ENCODE results near the gene PLD3.

The PLD3 gene

GRCh38 chr19:40348125-40348913 lies at the start of gene PLD3, which contains the start of gene C19orf47:
PLD3 (plus strand) TSS chr19:40348695; CDS start chr19:40366484, 17,789 bp downstream.
C19orf47 (minus strand) TSS chr19:40348397; CDS start chr19:40341857, 6,540 bp downstream.
- peak; percentile 99 for ATAC-seq
- peak within 1 kb of the TSS; percentile 84 for H3K4me3 Mint-ChIP-seq
- H3K9me3 Mint-ChIP-seq, result no peaks in the 10 kb centered on the region
- H3K36me3 Mint-ChIP-seq, result peaks cover 6% of the 10 kb centered on the region
- H3K27me3 Mint-ChIP-seq, result no peaks in the 10 kb centered on the region
- H3K4me1 Mint-ChIP-seq, result peaks cover 20% of the 10 kb centered on the region
- H3K27ac Mint-ChIP-seq, result peak within 1 kb of the TSS; percentile 76

- H3K27ac Mint-ChIP-seq, result no peak overlapping the region
- ATAC-seq, result no peak
- H3K9me3 Mint-ChIP-seq, result no peaks in the 10 kb centered on the region
- no peak overlapping the region for H3K4me3 Mint-ChIP-seq
- H3K36me3 Mint-ChIP-seq, result no peaks in the 10 kb centered on the region
- peaks cover 11% of the 10 kb centered on the region for H3K4me1 Mint-ChIP-seq
- no peaks in the 10 kb centered on the region for H3K27me3 Mint-ChIP-seq
Measured at GRCh38 chr19:40300668-40301067, 47.8 kb upstream of the PLD3 start.

GRCh38 chr19:40302224-40303011 lies 46.1 kb upstream of the PLD3 start:
- ATAC-seq, result no peak
- no peaks in the 10 kb centered on the region for H3K27me3 Mint-ChIP-seq
- no peak overlapping the region for H3K27ac Mint-ChIP-seq
- peaks cover 12% of the 10 kb centered on the region for H3K4me1 Mint-ChIP-seq
- H3K9me3 Mint-ChIP-seq, result no peaks in the 10 kb centered on the region
- no peaks in the 10 kb centered on the region for H3K36me3 Mint-ChIP-seq
- no peak overlapping the region for H3K4me3 Mint-ChIP-seq

GRCh38 chr19:40303765-40304164 lies 44.7 kb upstream of the PLD3 start:
- Mint-ChIP-seq H3K4me1 (peaks cover 12% of the 10 kb centered on the region), H3K4me3 (no peak overlapping the region), H3K27me3 (no peaks in the 10 kb centered on the region), H3K9me3 (no peaks in the 10 kb centered on the region), H3K27ac (peak overlapping the region; percentile 6), H3K36me3 (no peaks in the 10 kb centered on the region)
- no peak for ATAC-seq

- H3K36me3 Mint-ChIP-seq, result no peaks in the 10 kb centered on the region
- H3K4me3 Mint-ChIP-seq, result no peak overlapping the region
- no peak for ATAC-seq
- peak overlapping the region; percentile 6 for H3K27ac Mint-ChIP-seq
- H3K9me3 Mint-ChIP-seq, result no peaks in the 10 kb centered on the region
- no peaks in the 10 kb centered on the region for H3K27me3 Mint-ChIP-seq
- peaks cover 12% of the 10 kb centered on the region for H3K4me1 Mint-ChIP-seq
Measured at GRCh38 chr19:40304306-40304705, 44.2 kb upstream of the PLD3 start.

- H3K36me3 Mint-ChIP-seq, result no peaks in the 10 kb centered on the region
- peak; percentile 67 for ATAC-seq
- H3K27me3 Mint-ChIP-seq, result no peaks in the 10 kb centered on the region
- H3K4me3 Mint-ChIP-seq, result no peak overlapping the region
- peaks cover 12% of the 10 kb centered on the region for H3K4me1 Mint-ChIP-seq
- H3K27ac Mint-ChIP-seq, result no peak overlapping the region
- H3K9me3 Mint-ChIP-seq, result no peaks in the 10 kb centered on the region
Measured at GRCh38 chr19:40305403-40305802, 43.1 kb upstream of the PLD3 start.

- no peak overlapping the region for H3K27ac Mint-ChIP-seq
- H3K9me3 Mint-ChIP-seq, result no peaks in the 10 kb centered on the region
- H3K27me3 Mint-ChIP-seq, result no peaks in the 10 kb centered on the region
- H3K4me1 Mint-ChIP-seq, result peaks cover 6% of the 10 kb centered on the region
- ATAC-seq, result no peak
- no peak overlapping the region for H3K4me3 Mint-ChIP-seq
- no peaks in the 10 kb centered on the region for H3K36me3 Mint-ChIP-seq
Measured at GRCh38 chr19:40309666-40310065, 38.8 kb upstream of the PLD3 start.

- Mint-ChIP-seq H3K9me3 (no peaks in the 10 kb centered on the region), H3K36me3 (no peaks in the 10 kb centered on the region)
Measured at GRCh38 chr19:40312533-40312932, 36.0 kb upstream of the PLD3 start.

GRCh38 chr19:40313229-40313983 lies 35.1 kb upstream of the PLD3 start:
- Mint-ChIP-seq H3K4me1 (no peaks in the 10 kb centered on the region), H3K27ac (no peak overlapping the region), H3K27me3 (no peaks in the 10 kb centered on the region), H3K4me3 (no peak overlapping the region), H3K9me3 (no peaks in the 10 kb centered on the region), H3K36me3 (peaks cover under 1% of the 10 kb centered on the region)
- ATAC-seq, result no peak

More at GRCh38 chr19:40312533-40312932, 36.0 kb upstream of the PLD3 start:
- no peak overlapping the region for H3K4me3 Mint-ChIP-seq
- no peaks in the 10 kb centered on the region for H3K27me3 Mint-ChIP-seq
- no peak for ATAC-seq
- no peak overlapping the region for H3K27ac Mint-ChIP-seq
- H3K4me1 Mint-ChIP-seq, result no peaks in the 10 kb centered on the region

GRCh38 chr19:40314656-40315055 lies 33.8 kb upstream of the PLD3 start:
- Mint-ChIP-seq H3K27ac (no peak overlapping the region), H3K4me3 (no peak overlapping the region), H3K36me3 (peaks cover 7% of the 10 kb centered on the region), H3K27me3 (no peaks in the 10 kb centered on the region), H3K9me3 (no peaks in the 10 kb centered on the region), H3K4me1 (no peaks in the 10 kb centered on the region)
- no peak for ATAC-seq

- no peaks in the 10 kb centered on the region for H3K27me3 Mint-ChIP-seq
- H3K9me3 Mint-ChIP-seq, result no peaks in the 10 kb centered on the region
Measured at GRCh38 chr19:40315812-40316470, 32.6 kb upstream of the PLD3 start.

GRCh38 chr19:40317338-40317737 lies 31.2 kb upstream of the PLD3 start:
- H3K4me3 Mint-ChIP-seq, result no peak overlapping the region
- no peak overlapping the region for H3K27ac Mint-ChIP-seq
- H3K27me3 Mint-ChIP-seq, result no peaks in the 10 kb centered on the region
- no peak for ATAC-seq
- H3K9me3 Mint-ChIP-seq, result no peaks in the 10 kb centered on the region
- peaks cover 32% of the 10 kb centered on the region for H3K36me3 Mint-ChIP-seq
- H3K4me1 Mint-ChIP-seq, result no peaks in the 10 kb centered on the region

More at GRCh38 chr19:40315812-40316470, 32.6 kb upstream of the PLD3 start:
- ATAC-seq, result no peak
- Mint-ChIP-seq H3K4me1 (no peaks in the 10 kb centered on the region), H3K27ac (no peak overlapping the region), H3K4me3 (no peak overlapping the region), H3K36me3 (peaks cover 20% of the 10 kb centered on the region)

GRCh38 chr19:40320558-40320935 lies 27.9 kb upstream of the PLD3 start:
- Mint-ChIP-seq H3K27ac (no peak overlapping the region), H3K4me1 (no peaks in the 10 kb centered on the region), H3K9me3 (no peaks in the 10 kb centered on the region), H3K4me3 (no peak overlapping the region), H3K27me3 (no peaks in the 10 kb centered on the region), H3K36me3 (peaks cover 57% of the 10 kb centered on the region)
- ATAC-seq, result no peak

GRCh38 chr19:40321076-40321475 lies 27.4 kb upstream of the PLD3 start:
- no peak for ATAC-seq
- no peaks in the 10 kb centered on the region for H3K9me3 Mint-ChIP-seq
- H3K36me3 Mint-ChIP-seq, result peaks cover 62% of the 10 kb centered on the region
- no peaks in the 10 kb centered on the region for H3K27me3 Mint-ChIP-seq
- no peak overlapping the region for H3K27ac Mint-ChIP-seq
- H3K4me1 Mint-ChIP-seq, result no peaks in the 10 kb centered on the region
- no peak overlapping the region for H3K4me3 Mint-ChIP-seq
